Transverse colon (tissue), 4 donors: ENCODE results near the gene CCDC198. TPM values are rescaled to one million over a fixed set of nuclear protein-coding genes. Genes with fewer than 3 reads are reported as not detected.

ENCODE experiments used
- DNase-seq: peaks from one replicate; pipeline ENCODE4 v3.0.0-alpha.2; 2019
- H3K27ac ChIP-seq, 4 donors: fragments of 200-600 bp; sonication (generic); 2 replicates each; pipeline ENCODE4 v1.5.1; 2016 to 2018; ENCODE audit warnings: inconsistent platforms in 4 of 4
- H3K27me3 ChIP-seq: fragments of 200-600 bp; sonication (generic); 2 replicates; pipeline ENCODE4 v1.5.1; 2017; ENCODE audit warnings: inconsistent platforms
- H3K36me3 ChIP-seq, 4 donors: fragments of 200-600 bp; sonication (generic); 2 replicates each; pipeline ENCODE4 v1.5.1; 2017 to 2019; ENCODE audit warnings: inconsistent platforms in 4 of 4
- H3K4me1 ChIP-seq, 4 donors: fragments of 200-600 bp; sonication (generic); 2 replicates each; pipeline ENCODE4 v1.5.1; 2017 to 2020; ENCODE audit warnings: inconsistent platforms in 4 of 4
- H3K4me3 ChIP-seq, 4 donors: fragments of 200-600 bp; sonication (generic); 1 replicate in 1 of 4; 2 replicates in 3 of 4; pipeline versions ENCODE4 v1.5.1 to v1.6.1; 2017 to 2019; ENCODE audit warnings: inconsistent platforms in 4 of 4
- H3K9me3 ChIP-seq, 2 donors: fragments of 200-600 bp; sonication (generic); 2 replicates each; pipeline ENCODE4 v1.5.1; 2017 to 2019; ENCODE audit warnings: inconsistent platforms in 2 of 2
- EP300 ChIP-seq: sonication (generic); formaldehyde crosslinking; IDR thresholded peaks from one replicate; pipeline ENCODE4 v1.6.1; 2017; ENCODE audit warnings: antibody characterized with exemption, low read depth
- POLR2A ChIP-seq: fragments of 450-650 bp; IDR thresholded peaks from one replicate; pipeline ENCODE4 v1.6.1; 2016; ENCODE audit warnings: antibody characterized with exemption, mild to moderate bottlenecking, moderate library complexity
- POLR2AphosphoS5 ChIP-seq, 3 donors: sonication (generic); formaldehyde crosslinking; IDR thresholded peaks; one replicate each; pipeline ENCODE4 v1.6.1; 2016; ENCODE audit warnings: antibody characterized with exemption in 3 of 3
- WGBS, 2 donors: methylation state at CpG; one replicate each; pipeline ENCODE4 v1.1.5; 2018; ENCODE audit warnings: low coverage in 1 of 2; 5-methylcytosine and 5-hydroxymethylcytosine counted together
- in situ Hi-C, 4 donors: fragments of 200-750 bp; cut with MboI; loops; one replicate each; pipeline versions ENCODE4 v1.15.0 to v1.15.1; 2017; ENCODE audit warnings: low sequenced_read_pairs in 3 of 4, low pct_ligation_motif_present in 1 of 4, low pct_unique_long_range_greater_than_20kb in 1 of 4
- intact Hi-C: fragments of 100-400 bp; cut with DNase I; formaldehyde crosslinking; loops from one replicate; pipeline ENCODE4 v1.15.1; 2023; ENCODE audit warnings: low total_unique reads
- total RNA-seq, 4 donors: library from RNA; depleted of rRNA; stranded (reverse); fragments of >200 nt; gene quantifications; one replicate each; pipeline ENCODE4 v1.1.0, GENCODE V29; 2016
- TF ChIP-seq, protein P1 (sequence below), 5 experiments: fragments of 200-600 bp in 3 of 5; fragments of 450-650 bp in 2 of 5; sonication (generic) in 3 of 5; IDR thresholded peaks; 1 replicate in 2 of 5; 2 replicates in 3 of 5; pipeline ENCODE4 v1.5.1; 2016 to 2017; ENCODE audit warnings: antibody characterized with exemption in 5 of 5, inconsistent platforms in 3 of 5, mild to moderate bottlenecking in 2 of 5, moderate library complexity in 1 of 5

The CCDC198 gene
- total RNA-seq, 4 donors from 2014 or later = not detected

GRCh38 chr14:57501039-57501557 lies 7.4 kb upstream of the CCDC198 start:
- TF ChIP-seq EP300 (no peak), POLR2A (no peak), POLR2AphosphoS5 (IDR thresholded peaks at IDR 0.05) (no peak)
- TF ChIP-seq, protein P1, sequence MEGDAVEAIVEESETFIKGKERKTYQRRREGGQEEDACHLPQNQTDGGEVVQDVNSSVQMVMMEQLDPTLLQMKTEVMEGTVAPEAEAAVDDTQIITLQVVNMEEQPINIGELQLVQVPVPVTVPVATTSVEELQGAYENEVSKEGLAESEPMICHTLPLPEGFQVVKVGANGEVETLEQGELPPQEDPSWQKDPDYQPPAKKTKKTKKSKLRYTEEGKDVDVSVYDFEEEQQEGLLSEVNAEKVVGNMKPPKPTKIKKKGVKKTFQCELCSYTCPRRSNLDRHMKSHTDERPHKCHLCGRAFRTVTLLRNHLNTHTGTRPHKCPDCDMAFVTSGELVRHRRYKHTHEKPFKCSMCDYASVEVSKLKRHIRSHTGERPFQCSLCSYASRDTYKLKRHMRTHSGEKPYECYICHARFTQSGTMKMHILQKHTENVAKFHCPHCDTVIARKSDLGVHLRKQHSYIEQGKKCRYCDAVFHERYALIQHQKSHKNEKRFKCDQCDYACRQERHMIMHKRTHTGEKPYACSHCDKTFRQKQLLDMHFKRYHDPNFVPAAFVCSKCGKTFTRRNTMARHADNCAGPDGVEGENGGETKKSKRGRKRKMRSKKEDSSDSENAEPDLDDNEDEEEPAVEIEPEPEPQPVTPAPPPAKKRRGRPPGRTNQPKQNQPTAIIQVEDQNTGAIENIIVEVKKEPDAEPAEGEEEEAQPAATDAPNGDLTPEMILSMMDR (IDR thresholded peaks at IDR 0.05) = no peak
- no peak overlapping the region for H3K4me3 ChIP-seq
- H3K36me3 ChIP-seq = no peaks in the 10 kb centered on the region
- H3K4me1 ChIP-seq = no peaks in the 10 kb centered on the region
- intact Hi-C loops = no loop called here
- H3K9me3 ChIP-seq = no peaks in the 10 kb centered on the region
- no peak overlapping the region for H3K27ac ChIP-seq
- 51% methylated on average over 2 of the region's 2 CpGs; no CpG with 5 or more reads in 1 of the 2 donors for WGBS, 2 donors
- in situ Hi-C loops = no loop called here
- H3K27me3 ChIP-seq = no peaks in the 10 kb centered on the region
- DNase-seq = no peak

- TF ChIP-seq EP300 (no peak), POLR2A (no peak), POLR2AphosphoS5 (IDR thresholded peaks at IDR 0.05) (no peak)
- TF ChIP-seq, protein P1 (IDR thresholded peaks at IDR 0.05) = no peak
- Histone ChIP-seq H3K36me3 (no peaks in the 10 kb centered on the region), H3K27ac (no peak overlapping the region), H3K27me3 (no peaks in the 10 kb centered on the region), H3K4me3 (no peak overlapping the region), H3K4me1 (no peaks in the 10 kb centered on the region), H3K9me3 (no peaks in the 10 kb centered on the region)
- DNase-seq = no peak
- in situ Hi-C loops (loop anchor here in 1 of 4 donors (25.0 kb wide), 1 partner anchor 564 kb away; no protein-coding TSS in a partner anchor), intact Hi-C loops (no loop called here)
Observed at GRCh38 chr14:57498659-57499058, 5.0 kb upstream of the CCDC198 start.

DNA sequence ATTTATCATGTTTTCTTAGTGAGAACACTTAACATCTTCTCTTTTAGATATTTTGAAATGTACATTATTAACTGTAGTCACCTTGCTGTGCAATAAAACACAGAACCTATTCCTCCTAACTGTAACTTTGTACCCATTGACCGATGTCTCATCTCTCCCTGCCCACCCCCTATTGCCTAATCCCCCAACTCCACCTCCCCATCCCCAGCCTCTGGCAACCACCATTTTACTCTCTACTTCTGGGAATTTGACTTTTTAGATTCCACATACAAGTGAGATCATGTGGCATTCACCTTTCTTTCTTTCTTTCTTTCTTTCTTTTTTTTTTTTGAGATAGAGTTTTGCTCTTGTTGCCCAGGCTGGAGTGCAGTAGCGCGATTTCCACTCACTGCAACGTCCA lies 4.4 kb upstream of the CCDC198 start:
- intact Hi-C loops = no loop called here

DNA sequence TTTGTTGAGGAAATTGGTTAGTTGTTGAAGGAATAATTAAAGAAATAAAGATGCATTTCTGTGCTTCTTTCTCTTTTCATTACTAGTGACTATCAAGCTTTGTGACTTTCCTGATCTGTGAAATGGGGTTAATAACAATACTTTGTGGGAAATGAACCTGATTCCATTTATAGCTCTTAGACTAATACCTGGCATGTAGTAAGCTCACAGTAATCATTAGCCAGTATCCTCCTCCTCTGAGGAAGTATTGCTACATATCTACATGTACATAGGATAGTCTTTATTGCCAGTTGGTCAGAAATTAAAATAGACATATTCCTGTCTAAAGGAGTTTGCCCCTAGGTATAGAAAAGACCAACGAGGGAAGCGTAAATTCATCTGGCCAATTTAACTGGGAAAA lies 1.8 kb upstream of the CCDC198 start:
- no peaks in the 10 kb centered on the region for H3K36me3 ChIP-seq
- intact Hi-C loops (no loop called here), in situ Hi-C loops (loop anchor here in 1 of 4 donors (25.0 kb wide), 1 partner anchor 567 kb away; no protein-coding TSS in a partner anchor)
- no peaks in the 10 kb centered on the region for H3K27me3 ChIP-seq
- DNase-seq = no peak
- H3K27ac ChIP-seq = no peak overlapping the region
- H3K4me3 ChIP-seq = no peak overlapping the region
- WGBS, 2 donors = 47 to 83% methylated on average over 2 of the region's 2 CpGs
- H3K4me1 ChIP-seq = no peaks in the 10 kb centered on the region
- TF ChIP-seq POLR2AphosphoS5 (IDR thresholded peaks at IDR 0.05) = no peak
- no peak for TF ChIP-seq EP300
- TF ChIP-seq, protein P1 (IDR thresholded peaks at IDR 0.05) = no peak
- TF ChIP-seq POLR2A = no peak
- H3K9me3 ChIP-seq = no peaks in the 10 kb centered on the region

More for the DNA sequence above, 4.4 kb upstream of the CCDC198 start:
- in situ Hi-C loops = loop anchor here in 1 of 4 donors (25.0 kb wide), 1 partner anchor 564 kb away; no protein-coding TSS in a partner anchor
- DNase-seq = no peak
- no peaks in the 10 kb centered on the region for H3K36me3 ChIP-seq
- H3K9me3 ChIP-seq = no peaks in the 10 kb centered on the region
- WGBS, 2 donors = 88 to 100% methylated on average over 2 to 4 of the region's 4 CpGs
- no peaks in the 10 kb centered on the region for H3K4me1 ChIP-seq
- no peak overlapping the region for H3K4me3 ChIP-seq
- H3K27me3 ChIP-seq = no peaks in the 10 kb centered on the region
- H3K27ac ChIP-seq = no peak overlapping the region
- TF ChIP-seq, protein P1 (IDR thresholded peaks at IDR 0.05) = no peak
- TF ChIP-seq EP300 (no peak), POLR2A (no peak), POLR2AphosphoS5 (IDR thresholded peaks at IDR 0.05) (no peak)
